ENCODE data around the gene PLET1.

PLET1 gene, protein sequence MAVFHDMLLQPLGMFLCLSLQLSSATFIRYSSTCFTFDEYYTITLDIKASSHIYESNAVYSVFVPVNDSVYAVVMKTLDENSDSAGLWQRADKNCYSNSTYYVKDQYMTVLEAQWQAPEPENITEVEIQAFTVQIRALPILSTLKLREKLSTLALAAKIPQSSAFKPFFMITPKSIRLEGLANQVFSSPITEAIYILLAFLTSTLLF

DNA sequence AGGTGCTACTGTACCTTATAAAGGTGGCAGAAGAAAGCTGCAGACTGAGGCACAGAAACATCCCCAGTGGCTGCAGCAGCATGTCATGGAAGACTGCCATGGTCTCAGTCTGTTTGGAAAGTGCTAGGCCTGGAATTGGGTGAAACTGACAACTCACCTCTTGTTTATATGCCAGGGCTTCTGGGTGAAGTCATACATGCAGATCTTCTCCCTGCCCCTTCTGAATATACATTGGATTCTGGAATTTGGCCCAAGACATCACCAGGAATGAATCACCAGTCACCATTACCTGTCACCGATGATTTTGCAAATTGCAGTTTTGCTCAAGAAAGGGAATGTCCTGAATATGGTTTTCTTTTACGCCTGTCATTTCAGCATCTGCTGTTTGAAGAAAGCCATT is at the start of gene PLET1:
PLET1 (minus strand) TSS at position 371 of the 400 bp plus-strand sequence; CDS start at position 100, 271 bp downstream.
- no peak for TF ChIP-seq ZNF621 (tag by site-specific recombination; IDR thresholded peaks at IDR 0.05)
- H3K27ac ChIP-seq (ENCODE audit: extremely low read depth, low read depth, low read length) = no peak within 1 kb of the TSS
- no peak within 1 kb of the TSS for H3K4me3 ChIP-seq (ENCODE audit: low read depth, low read length)
- no peaks in the 10 kb centered on the region for H3K9me3 ChIP-seq (ENCODE audit: control insufficient read depth, insufficient read depth, low read depth, low read length)
- ChIA-PET POLR2A (no interaction called here), CTCF (no interaction called here)
- no peaks in the 10 kb centered on the region for H3K36me3 ChIP-seq (ENCODE audit: control insufficient read depth in 2 of 2, insufficient read depth in 1 of 2, low read length in 2 of 2)
- no peaks in the 10 kb centered on the region for H3K4me1 ChIP-seq (ENCODE audit: control insufficient read depth, insufficient read depth, low read length)

DNA sequence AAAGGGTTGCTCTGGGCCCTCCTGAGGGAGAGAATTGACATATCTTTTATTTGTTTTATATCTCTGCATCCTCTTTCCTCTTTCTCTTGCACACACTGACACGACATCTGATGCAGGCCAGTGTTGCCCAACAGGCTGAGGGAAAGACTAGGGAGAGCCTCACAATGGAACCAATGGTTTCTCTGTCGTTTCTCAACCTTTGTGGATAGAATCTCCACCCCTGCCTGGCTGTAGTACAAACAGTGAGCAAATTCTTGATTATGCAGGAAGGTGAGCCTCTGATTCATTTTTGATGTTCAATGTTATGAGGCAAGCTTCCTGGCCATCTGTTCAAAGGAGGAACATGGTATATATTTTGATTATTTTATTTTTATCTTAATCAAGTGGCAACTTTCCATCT is 49.8 kb upstream of the PLET1 start:
- H3K36me3 ChIP-seq (ENCODE audit: control insufficient read depth in 2 of 2, insufficient read depth in 1 of 2, low read length in 2 of 2) = no peaks in the 10 kb centered on the region
- H3K4me1 ChIP-seq (ENCODE audit: control insufficient read depth, insufficient read depth, low read length) = no peaks in the 10 kb centered on the region
- H3K27ac ChIP-seq (ENCODE audit: extremely low read depth, low read depth, low read length) = no peak overlapping the region
- no peaks in the 10 kb centered on the region for H3K9me3 ChIP-seq (ENCODE audit: control insufficient read depth, insufficient read depth, low read depth, low read length)
- CTCF ChIA-PET = interaction anchor here (1.2 kb wide), 1 partner anchor 30 kb away, joined by 4 read pairs; no protein-coding TSS in a partner anchor
- POLR2A ChIA-PET = no interaction called here
- TF ChIP-seq ZNF677 (tag by site-specific recombination; IDR thresholded peaks at IDR 0.05) (no peak), ZNF324 (tag by site-specific recombination; IDR thresholded peaks at IDR 0.05) (no peak), ZNF138 (tag by site-specific recombination; IDR thresholded peaks at IDR 0.05; ENCODE audit: borderline replicate concordance) (no peak), ZNF19 (tag by site-specific recombination; IDR thresholded peaks at IDR 0.05; ENCODE audit: low read depth) (no peak), ZNF146 (tag by site-specific recombination; IDR thresholded peaks at IDR 0.05) (no peak), ZNF623 (tag by site-specific recombination; IDR thresholded peaks at IDR 0.05) (no peak), ZNF629 (tag by site-specific recombination; IDR thresholded peaks at IDR 0.05) (no peak), ZNF670 (tag by site-specific recombination; IDR thresholded peaks at IDR 0.05; ENCODE audit: low read depth) (no peak), ZNF558 (tag by site-specific recombination; IDR thresholded peaks at IDR 0.05) (no peak), ZFHX2 (tag by site-specific recombination; conservative IDR thresholded peaks at IDR 0.05) (no peak), ZSCAN23 (tag by site-specific recombination; IDR thresholded peaks at IDR 0.05) (no peak), ZNF654 (tag by site-specific recombination; IDR thresholded peaks at IDR 0.05; ENCODE audit: low read depth) (no peak), ZNF274 (IDR thresholded peaks at IDR 0.05; ENCODE audit: low read length) (no peak), ZNF274 (tag by site-specific recombination; IDR thresholded peaks at IDR 0.05; ENCODE audit: borderline replicate concordance) (no peak), ZNF621 (tag by site-specific recombination; IDR thresholded peaks at IDR 0.05) (no peak)
- TF ChIP-seq, protein P1, sequence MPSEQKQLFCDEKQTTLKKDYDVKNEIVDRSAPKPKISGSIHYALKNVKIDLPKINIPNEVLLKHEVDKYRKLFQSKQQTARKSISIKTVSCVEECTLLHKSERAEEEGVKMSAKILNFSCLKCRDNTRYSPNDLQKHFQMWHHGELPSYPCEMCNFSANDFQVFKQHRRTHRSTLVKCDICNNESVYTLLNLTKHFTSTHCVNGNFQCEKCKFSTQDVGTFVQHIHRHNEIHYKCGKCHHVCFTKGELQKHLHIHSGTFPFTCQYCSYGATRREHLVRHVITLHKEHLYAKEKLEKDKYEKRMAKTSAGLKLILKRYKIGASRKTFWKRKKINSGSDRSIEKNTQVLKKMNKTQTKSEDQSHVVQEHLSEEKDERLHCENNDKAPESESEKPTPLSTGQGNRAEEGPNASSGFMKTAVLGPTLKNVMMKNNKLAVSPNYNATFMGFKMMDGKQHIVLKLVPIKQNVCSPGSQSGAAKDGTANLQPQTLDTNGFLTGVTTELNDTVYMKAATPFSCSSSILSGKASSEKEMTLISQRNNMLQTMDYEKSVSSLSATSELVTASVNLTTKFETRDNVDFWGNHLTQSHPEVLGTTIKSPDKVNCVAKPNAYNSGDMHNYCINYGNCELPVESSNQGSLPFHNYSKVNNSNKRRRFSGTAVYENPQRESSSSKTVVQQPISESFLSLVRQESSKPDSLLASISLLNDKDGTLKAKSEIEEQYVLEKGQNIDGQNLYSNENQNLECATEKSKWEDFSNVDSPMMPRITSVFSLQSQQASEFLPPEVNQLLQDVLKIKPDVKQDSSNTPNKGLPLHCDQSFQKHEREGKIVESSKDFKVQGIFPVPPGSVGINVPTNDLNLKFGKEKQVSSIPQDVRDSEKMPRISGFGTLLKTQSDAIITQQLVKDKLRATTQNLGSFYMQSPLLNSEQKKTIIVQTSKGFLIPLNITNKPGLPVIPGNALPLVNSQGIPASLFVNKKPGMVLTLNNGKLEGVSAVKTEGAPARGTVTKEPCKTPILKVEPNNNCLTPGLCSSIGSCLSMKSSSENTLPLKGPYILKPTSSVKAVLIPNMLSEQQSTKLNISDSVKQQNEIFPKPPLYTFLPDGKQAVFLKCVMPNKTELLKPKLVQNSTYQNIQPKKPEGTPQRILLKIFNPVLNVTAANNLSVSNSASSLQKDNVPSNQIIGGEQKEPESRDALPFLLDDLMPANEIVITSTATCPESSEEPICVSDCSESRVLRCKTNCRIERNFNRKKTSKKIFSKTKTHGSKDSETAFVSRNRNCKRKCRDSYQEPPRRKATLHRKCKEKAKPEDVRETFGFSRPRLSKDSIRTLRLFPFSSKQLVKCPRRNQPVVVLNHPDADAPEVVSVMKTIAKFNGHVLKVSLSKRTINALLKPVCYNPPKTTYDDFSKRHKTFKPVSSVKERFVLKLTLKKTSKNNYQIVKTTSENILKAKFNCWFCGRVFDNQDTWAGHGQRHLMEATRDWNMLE (tag by site-specific recombination; conservative IDR thresholded peaks at IDR 0.05; ENCODE audit: low read depth) = no peak
- TF ChIP-seq, protein P2, sequence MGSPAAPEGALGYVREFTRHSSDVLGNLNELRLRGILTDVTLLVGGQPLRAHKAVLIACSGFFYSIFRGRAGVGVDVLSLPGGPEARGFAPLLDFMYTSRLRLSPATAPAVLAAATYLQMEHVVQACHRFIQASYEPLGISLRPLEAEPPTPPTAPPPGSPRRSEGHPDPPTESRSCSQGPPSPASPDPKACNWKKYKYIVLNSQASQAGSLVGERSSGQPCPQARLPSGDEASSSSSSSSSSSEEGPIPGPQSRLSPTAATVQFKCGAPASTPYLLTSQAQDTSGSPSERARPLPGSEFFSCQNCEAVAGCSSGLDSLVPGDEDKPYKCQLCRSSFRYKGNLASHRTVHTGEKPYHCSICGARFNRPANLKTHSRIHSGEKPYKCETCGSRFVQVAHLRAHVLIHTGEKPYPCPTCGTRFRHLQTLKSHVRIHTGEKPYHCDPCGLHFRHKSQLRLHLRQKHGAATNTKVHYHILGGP (tag by site-specific recombination; IDR thresholded peaks at IDR 0.05) = no peak
- TF ChIP-seq, protein P3, sequence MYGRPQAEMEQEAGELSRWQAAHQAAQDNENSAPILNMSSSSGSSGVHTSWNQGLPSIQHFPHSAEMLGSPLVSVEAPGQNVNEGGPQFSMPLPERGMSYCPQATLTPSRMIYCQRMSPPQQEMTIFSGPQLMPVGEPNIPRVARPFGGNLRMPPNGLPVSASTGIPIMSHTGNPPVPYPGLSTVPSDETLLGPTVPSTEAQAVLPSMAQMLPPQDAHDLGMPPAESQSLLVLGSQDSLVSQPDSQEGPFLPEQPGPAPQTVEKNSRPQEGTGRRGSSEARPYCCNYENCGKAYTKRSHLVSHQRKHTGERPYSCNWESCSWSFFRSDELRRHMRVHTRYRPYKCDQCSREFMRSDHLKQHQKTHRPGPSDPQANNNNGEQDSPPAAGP (tag by site-specific recombination; IDR thresholded peaks at IDR 0.05) = no peak
- no peak overlapping the region for H3K4me3 ChIP-seq (ENCODE audit: low read depth, low read length)

All from HEK293 (cell line).